Left kidney (tissue), 8 donors: Measurements from ENCODE around the gene RAD51D. TPM values are rescaled to one million over a fixed set of nuclear protein-coding genes. Genes with fewer than 3 reads are reported as not detected.
"Not testable (repeated sequence)": the region's sequence is repeated elsewhere in the genome, so short reads cannot be mapped to it uniquely, and the experiment has no call there.

Experiments used
- DNase-seq: peaks from one replicate; pipeline ENCODE4 v3.0.0-alpha.2; 2013
- long read RNA-seq, 8 donors: transcript quantifications; one replicate each; lab custom pipeline, GENCODE V29; 2026
- polyA plus RNA-seq: library from polyadenylated mRNA; unstranded; fragments of 120-200 nt; gene quantifications from one replicate; pipeline ENCODE4 v1.2.1, GENCODE V29; 2013; ENCODE audit not compliant: insufficient read length

The RAD51D gene
- 14.3 TPM for polyA plus RNA-seq
- long read RNA-seq, donor 1, full-length matches to known transcripts, result 3 of 3 reads
- long read RNA-seq, donor 1, partial matches to known transcripts, result 0 of 3 reads
- long read RNA-seq, donor 1, other reads (novel, unspliced or antisense), result 0 of 3 reads
- long read RNA-seq, donor 2, full-length matches to known transcripts, result 4 of 4 reads
- long read RNA-seq, donor 2, partial matches to known transcripts, result 0 of 4 reads
- long read RNA-seq, donor 2, other reads (novel, unspliced or antisense), result 0 of 4 reads
- long read RNA-seq, donor 3, full-length matches to known transcripts, result 4 of 4 reads
- long read RNA-seq, donor 3, partial matches to known transcripts, result 0 of 4 reads
- long read RNA-seq, donor 3, other reads (novel, unspliced or antisense), result 0 of 4 reads
- long read RNA-seq, donor 4, full-length matches to known transcripts, result 2 of 2 reads
- long read RNA-seq, donor 4, partial matches to known transcripts, result 0 of 2 reads
- long read RNA-seq, donor 4, other reads (novel, unspliced or antisense), result 0 of 2 reads
- long read RNA-seq, donor 5, full-length matches to known transcripts, result 4 of 4 reads
- long read RNA-seq, donor 5, partial matches to known transcripts, result 0 of 4 reads
- long read RNA-seq, donor 5, other reads (novel, unspliced or antisense), result 0 of 4 reads
- long read RNA-seq, donor 6, full-length matches to known transcripts, result 5 of 5 reads
- long read RNA-seq, donor 6, partial matches to known transcripts, result 0 of 5 reads
- long read RNA-seq, donor 6, other reads (novel, unspliced or antisense), result 0 of 5 reads
- long read RNA-seq, donor 7, full-length matches to known transcripts, result 6 of 6 reads
- long read RNA-seq, donor 7, partial matches to known transcripts, result 0 of 6 reads
- long read RNA-seq, donor 7, other reads (novel, unspliced or antisense), result 0 of 6 reads
- long read RNA-seq, donor 8, result 0 reads

DNA sequence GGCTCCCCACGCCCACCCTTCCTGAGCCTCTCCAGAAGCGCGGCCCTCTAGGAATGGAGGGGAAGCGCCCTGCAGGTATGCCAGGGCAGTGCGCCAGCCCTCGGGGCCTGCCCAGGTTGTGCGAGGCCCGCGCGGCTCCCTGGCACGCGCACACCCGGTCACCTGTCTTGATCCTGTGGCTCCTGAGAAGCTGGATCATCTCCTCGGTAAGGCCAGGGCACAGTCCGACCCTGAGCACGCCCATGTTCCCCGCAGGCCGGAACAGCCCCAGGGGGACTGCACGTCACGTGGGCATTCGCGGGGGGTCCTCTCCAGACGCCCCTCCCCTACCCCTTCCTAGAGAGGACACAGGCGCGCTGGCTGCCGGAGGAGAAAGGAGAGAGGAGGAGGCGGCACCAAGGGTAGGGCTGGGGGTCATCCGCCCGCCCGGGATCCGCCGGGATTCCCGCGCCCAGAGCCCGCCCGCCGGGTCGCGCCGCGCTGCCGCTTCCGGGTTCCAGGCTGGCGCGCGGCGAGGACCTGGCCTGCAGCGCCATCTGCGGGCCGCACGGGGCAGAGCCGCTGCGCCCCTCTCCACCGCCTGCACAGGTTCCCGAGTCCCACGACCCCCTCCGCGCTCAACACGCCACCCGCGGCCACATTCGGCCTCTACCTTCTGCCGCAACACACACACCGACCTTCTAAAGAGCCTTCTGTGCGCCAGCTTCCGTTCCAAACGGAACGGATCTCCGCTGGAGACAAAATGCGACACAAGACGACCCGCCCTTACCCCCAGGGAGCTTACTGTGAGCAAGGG lies at the start of gene RAD51D:
Gene RAD51D, minus strand, starts transcription at position 491 of the 796 bp plus-strand sequence. Its CDS starts 247 bp downstream, at position 244.
- DNase-seq, result peak; percentile 75

DNA sequence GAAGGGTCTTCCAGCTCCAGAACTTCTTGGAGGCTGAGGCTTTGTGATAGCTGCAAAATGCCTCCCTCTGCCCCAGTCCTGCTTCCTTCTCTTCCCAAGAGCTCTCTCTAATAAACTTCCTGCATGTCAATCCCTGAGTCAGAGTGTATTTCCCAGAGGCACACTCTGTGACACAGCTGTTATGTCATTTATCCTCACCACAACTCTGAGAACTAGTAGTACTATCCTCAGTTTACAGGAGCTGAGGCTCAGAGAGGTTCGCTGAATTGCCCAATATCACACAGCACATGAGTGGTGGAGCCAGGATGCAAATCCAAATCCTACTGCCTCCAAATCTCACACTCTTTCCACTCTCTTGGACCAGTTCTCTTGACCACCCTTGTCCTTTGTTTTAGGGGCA lies 48.0 kb upstream of the RAD51D start:
- no peak for DNase-seq

- DNase-seq, result no peak
Measured at GRCh38 chr17:35167046-35167445, 47.4 kb upstream of the RAD51D start.

DNA sequence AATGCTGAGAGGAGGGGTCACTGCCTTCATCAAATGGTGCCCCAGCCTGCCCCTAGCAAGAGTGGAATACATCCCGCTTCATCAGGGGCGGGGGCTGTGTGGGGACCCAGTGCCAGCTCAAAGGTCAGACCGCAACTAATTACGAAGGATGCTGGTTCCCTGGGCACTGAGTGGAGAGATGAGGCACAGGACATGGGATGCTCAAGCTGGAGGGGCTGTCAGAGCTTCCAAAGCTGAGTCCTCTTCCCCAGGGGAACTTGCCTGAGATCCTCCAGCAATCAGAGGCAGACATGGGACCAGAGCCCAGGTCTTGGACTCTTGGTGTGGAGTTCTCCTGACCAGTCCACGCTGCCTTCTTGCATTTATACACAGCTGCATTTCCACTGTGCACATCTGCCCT lies 46.9 kb upstream of the RAD51D start:
- no peak for DNase-seq

- no peak for DNase-seq
Measured at GRCh38 chr17:35164716-35165115, 45.1 kb upstream of the RAD51D start.

GRCh38 chr17:35163886-35164285 lies 44.2 kb upstream of the RAD51D start:
- DNase-seq, result no peak

DNA sequence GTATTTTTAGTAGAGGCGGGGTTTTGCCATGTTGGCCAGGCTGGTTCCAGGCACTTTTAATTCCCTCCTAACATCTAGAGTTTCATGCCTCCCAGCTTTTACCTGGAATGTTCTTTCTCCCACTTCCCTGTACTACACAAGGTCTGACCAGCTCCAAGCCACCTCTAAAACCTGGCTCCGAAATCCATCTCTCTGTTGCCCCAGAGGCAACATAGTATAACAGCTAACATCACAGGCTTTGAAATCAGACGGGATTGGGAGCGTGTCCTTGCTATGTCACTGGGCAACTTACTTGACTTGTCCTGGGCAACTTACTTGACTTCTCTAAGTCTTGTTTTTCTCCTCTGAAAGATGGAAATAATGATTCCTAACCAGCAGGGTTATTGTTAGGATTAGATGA lies 43.1 kb upstream of the RAD51D start:
- peak; percentile 4 for DNase-seq

- no peak for DNase-seq
Measured at GRCh38 chr17:35161281-35161761, 41.7 kb upstream of the RAD51D start.

DNA sequence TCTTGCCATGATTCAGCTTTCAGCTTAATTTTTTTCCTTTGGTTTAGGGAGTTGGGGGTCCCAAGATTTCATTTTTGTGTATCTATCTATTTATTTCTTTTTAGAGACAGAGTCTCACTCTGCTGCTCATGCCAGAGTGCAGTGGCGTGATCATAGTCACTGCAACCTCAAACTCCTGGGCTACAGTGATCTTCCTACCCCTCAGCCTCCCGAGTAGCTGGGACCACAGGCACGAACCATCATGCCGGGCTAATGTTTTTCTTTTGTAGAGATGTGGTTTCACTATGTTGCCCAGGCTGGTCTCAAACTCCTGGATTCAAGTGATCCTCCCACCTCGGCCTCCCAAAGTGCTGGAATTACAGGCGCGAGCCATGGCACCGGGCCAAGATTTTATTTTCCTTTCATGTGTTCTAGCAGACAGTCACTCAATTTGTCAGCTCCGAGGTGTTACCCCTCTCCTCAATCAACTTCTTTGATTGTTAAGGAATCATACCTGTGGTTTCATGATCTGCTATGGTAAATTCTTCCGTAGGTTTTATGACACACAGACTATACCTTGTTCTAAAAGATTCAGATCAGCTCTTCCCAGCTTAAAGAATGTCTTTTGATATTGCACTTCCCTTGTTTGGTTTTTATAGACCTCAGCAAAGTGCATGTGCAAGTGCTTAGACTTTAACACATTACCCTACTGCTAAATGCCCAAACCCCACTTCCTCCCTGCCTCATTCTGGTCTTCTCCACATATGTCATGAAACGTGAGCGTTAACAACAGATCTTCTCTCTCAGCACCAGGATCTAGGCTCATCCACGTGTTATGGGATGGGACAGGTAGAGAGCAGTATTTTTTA lies 40.9 kb upstream of the RAD51D start:
- no peak for DNase-seq

DNA sequence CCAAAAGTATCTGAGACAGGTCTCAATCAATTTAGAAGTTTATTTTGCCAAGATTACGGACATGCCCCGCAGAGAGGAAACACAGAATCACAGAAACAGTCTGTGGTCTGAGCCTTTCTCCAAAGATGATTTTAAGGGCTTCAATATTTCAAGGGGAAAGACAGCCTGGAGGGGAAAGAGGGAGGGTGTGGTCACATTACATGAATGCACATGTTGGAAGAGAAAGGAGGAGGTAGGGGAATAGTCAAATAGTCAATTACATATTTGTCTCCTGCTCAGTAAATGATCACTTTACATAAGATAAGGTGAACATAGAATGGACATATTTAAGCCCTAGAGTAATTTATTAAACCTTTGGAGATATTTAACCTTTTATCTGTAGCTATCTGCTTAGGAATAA lies 40.3 kb upstream of the RAD51D start:
- DNase-seq, result no peak

DNA sequence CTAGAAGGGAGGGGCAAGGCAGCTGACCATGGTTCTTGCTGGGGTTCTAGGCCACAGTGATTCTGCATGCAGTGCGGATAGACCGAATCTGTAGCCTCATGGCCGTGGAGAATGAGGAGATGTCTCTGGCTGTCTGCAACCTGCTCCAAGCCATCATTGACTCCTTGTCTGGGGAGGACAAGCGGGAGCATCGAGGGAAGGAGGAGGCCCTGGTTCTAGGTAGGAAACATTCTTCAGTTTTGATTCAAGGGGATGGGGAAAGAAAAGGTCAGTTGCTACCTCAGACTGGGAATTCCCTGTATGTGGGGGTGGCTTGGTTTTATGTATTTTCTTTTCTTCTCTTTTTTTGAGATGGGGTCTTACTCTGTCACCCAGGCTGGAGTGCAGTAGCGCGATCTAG lies 35.6 kb upstream of the RAD51D start:
- DNase-seq, result no peak

DNA sequence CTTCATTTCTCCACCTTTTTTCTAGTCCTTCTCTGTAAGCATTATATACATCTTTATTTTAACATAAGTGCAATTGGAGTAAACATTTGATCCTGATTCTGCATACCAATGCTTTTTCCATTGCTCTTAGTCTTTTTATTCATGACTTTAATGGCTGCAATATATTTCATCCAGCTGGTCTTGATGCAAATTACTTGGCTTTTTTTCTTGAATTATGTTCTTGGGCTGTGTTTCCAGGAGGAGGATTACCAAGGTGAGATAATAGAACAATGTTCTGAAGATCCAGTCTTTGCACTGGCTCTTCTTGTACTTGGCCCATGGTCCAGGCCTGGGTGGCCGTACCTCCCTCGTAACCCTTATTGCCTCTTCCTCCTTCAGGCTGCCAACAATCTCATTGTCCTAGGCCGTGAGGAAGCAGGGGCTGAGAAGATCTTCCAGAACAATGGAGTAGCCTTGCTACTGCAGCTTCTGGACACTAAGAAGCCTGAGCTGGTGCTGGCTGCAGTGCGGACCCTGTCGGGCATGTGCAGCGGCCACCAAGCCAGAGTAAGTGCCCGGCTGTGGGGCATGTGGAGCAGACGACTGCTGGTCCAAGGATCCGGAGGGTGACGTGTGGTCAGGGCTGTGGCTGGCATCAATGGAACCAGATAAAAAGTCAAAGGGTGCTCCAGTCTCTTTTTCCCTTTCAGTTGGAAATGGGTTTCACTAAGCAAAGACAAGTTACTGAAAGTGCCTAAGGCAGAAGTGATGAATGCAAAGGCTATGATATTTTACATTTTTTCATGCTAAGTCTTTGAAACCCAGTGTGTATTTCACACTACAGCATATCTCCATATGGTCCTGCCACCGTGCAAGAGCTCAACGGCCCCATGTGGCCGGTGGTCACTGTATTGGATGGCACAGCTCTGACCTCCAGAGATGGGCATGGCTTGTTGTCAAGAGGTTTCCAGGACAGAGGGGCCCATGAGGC lies 34.8 kb upstream of the RAD51D start:
- no peak for DNase-seq

DNA sequence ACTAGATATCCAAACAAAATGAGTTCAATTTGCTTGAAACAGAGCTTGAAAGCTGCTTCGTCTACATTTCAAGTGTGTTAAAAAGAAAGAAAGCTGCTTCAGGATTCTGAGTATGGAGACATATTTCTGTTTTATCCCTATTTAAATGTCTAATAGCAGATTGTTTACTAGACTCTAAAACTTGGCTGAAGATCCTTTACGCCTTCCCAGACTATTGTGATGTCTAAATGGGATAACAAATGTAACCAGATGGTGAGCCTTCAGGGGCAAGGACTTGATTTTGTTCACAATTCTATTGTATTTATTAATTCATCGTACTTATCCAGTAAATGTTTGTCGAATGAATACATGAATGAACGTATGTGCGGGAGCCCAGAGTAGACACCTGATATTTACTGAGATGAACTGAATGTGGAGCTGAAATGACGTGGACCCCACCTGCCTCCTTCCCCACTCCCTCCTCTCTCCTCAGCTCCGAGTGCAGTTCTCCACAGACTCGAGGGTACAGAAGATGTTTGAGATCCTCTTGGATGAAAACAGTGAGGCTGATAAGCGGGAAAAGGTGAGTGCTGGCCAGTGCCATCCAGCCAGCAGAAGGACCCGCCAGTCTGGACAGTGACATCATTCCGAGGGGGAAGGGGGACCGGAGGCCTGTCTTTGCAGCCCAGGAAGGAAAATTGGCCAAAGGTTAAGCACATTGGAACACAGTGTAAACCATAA lies 32.9 kb upstream of the RAD51D start:
- DNase-seq, result no peak

DNA sequence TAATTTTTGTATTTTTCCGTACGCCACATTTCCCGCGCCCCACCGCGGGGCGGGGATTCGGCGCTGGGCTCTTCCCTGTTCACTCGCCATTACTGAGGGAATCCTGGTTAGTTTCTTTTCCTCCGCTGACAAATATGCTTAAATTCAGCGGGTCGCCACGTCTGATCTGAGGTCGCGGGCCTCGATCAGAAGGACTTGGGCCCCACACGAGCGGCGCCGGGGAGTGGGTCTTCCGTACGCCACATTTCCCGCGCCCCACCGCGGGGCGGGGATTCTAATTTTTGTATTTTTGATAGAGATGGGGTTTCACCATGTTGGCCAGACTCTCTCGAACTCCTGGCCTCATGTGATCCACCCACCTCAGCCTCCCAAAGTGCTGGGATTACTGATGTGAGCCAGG lies 31.4 kb upstream of the RAD51D start:
- not testable (repeated sequence) for DNase-seq

- DNase-seq, result no peak
Measured at GRCh38 chr17:35149941-35150340, 30.3 kb upstream of the RAD51D start.

DNA sequence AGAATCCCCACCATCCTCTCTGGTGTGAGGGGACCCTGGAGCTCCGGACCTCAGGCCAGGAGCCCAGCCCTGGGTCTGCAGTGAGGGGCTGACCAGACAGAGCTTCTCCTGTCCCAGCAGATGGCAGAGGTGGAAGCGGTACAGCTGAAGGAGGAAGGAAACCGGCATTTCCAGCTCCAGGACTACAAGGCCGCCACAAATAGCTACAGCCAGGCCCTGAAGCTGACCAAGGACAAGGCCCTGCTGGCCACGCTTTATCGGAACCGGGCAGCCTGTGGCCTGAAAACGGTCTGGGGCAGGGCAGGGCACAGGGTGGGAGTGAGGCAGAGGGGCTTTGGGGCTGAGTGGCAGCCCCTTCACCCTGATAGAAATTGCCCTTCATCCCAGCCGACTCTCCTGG lies 28.5 kb upstream of the RAD51D start:
- no peak for DNase-seq

GRCh38 chr17:35147375-35147905 lies 27.8 kb upstream of the RAD51D start, which contains the start of gene UNC45B:
Gene UNC45B, plus strand, starts transcription at chr17:35147817. Its CDS starts 447 bp downstream, at chr17:35148264.
- no peak for DNase-seq

- DNase-seq, result no peak
Measured at GRCh38 chr17:35146214-35146833, 26.7 kb upstream of the RAD51D start.
